ENCODE results near the gene ANAPC10.

The ANAPC10 gene

DNA sequence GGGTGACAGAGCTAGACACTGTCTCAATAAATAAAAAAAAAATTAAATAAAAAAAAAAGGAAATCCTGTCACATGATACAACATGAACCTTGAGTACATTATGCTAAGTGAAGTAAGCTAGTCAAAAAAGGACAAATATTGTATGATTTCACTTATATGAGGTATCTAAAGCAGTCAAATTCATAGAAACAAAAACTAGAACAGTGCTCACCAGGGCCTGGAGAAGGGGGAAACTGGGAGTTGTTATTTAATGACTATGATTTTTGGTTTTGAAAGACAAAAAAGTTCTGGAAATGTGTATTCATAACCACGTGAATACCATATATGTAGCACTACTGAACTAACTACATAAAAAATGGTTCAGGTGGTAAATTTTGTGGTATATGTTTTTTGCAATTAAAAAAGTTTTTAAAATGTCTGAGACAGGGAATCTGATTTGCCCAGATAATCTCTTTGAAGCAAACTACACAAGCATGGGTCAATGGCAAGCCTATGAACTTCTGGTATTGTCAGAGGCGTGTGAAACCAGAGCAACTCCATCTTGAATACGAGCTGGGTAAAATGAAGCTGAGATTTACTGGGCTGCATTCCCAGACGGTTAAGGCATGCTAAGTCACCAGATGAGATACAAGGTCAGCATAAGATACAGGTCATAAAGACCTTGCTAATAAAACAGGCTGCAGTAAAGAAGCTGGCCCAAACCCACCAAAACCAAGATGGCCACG is 42.3 kb downstream of the ANAPC10 start:
- Mint-ChIP-seq H3K4me1 (peaks cover 23% of the 10 kb centered on the region), H3K27ac (no peak overlapping the region), H3K9me3 (no peaks in the 10 kb centered on the region), H3K36me3 (peaks cover 9% of the 10 kb centered on the region), H3K27me3 (no peaks in the 10 kb centered on the region), H3K4me3 (no peak overlapping the region)
- CTCF ChIA-PET: no interaction called here
- DNase-seq: no peak

DNA sequence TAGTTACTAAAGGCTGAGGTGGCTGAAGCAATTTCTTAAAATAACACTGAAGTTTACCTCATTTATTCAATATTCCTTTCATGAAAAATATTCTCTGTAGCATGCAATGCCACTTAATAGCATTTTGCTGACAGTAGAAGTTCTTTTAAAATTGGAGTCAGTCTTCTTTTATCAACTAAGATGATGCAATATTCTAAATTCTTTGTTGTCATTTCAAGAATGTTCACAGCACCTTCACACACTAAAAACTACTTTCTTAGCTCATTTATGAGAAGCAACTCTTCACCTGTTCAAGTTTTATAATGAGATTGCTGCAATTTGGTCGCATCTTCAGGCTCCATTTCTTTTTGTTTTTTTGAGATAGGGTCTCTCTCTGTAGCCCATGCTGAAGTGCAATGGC is 48.8 kb downstream of the ANAPC10 start:
- Mint-ChIP-seq H3K36me3 (peaks cover 12% of the 10 kb centered on the region), H3K4me3 (no peak overlapping the region), H3K4me1 (peaks cover 2% of the 10 kb centered on the region), H3K27me3 (no peaks in the 10 kb centered on the region), H3K27ac (peak overlapping the region; percentile 55), H3K9me3 (no peaks in the 10 kb centered on the region)
- no peak for DNase-seq
- CTCF ChIA-PET: no interaction called here

DNA sequence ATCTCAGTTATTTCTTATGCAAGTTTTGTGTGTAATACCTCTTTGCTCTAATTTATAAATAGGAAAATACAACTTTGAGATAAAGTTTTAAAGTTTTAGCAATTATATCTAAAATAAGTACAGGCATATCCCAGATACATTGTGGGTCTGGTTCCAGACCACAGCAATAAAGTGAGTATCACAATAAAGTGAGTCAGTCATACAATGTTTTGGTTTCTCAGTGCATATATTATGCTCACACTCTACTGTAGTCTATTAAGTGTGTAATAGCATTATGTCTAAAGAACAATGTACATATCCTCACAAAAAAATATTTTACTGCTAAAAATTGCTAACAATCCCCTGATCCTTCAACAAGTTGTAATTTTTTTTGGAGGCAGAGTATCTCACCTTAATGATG is 49.2 kb downstream of the ANAPC10 start:
- Mint-ChIP-seq H3K9me3 (no peaks in the 10 kb centered on the region), H3K27me3 (no peaks in the 10 kb centered on the region), H3K27ac (no peak overlapping the region), H3K4me1 (peaks cover 2% of the 10 kb centered on the region), H3K4me3 (no peak overlapping the region), H3K36me3 (peaks cover 12% of the 10 kb centered on the region)
- no peak for DNase-seq
- CTCF ChIA-PET: no interaction called here

DNA sequence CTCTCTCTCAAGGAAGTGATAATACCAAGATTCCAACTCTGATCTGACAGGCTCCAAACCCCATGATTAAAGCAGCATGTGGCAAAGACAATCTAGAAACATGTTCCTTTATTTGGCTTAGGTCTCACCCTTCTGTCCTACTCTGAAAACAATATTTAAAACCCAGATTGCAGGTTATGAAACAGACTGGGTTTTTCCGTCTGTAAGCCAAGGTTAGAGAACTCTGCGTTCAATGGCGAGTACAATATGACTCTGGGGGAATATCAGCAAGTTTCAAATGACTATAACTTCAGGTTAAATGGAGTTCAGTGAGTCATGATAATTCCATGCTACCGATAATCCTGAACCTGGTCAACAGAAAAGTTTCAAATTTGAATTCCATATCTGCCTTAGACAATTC is 50.8 kb downstream of the ANAPC10 start:
- no peaks in the 10 kb centered on the region for H3K27me3 Mint-ChIP-seq
- CTCF ChIA-PET: no interaction called here
- H3K4me3 Mint-ChIP-seq: no peak overlapping the region
- no peaks in the 10 kb centered on the region for H3K9me3 Mint-ChIP-seq
- no peak for DNase-seq
- H3K4me1 Mint-ChIP-seq: peaks cover 2% of the 10 kb centered on the region
- H3K27ac Mint-ChIP-seq: no peak overlapping the region
- peaks cover 12% of the 10 kb centered on the region for H3K36me3 Mint-ChIP-seq

DNA sequence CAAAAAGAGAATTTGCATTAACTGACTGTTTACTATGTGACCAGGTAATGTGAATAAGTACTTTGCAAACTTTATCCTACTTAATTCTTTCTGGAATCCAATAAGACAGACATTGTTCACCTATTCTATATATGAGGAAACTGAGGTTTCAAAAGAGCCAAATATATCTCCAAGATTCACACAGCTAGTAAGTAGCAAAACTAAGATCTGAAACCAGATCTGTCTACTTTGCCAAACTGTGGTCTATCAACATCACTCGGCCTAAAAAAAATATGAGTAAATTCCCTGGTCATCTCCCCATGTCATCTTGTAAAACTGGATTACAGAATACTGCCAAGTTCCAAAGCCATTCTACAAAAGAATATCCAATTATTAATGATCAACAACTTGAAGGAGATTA is 52.8 kb downstream of the ANAPC10 start:
- CTCF ChIA-PET: no interaction called here

DNA sequence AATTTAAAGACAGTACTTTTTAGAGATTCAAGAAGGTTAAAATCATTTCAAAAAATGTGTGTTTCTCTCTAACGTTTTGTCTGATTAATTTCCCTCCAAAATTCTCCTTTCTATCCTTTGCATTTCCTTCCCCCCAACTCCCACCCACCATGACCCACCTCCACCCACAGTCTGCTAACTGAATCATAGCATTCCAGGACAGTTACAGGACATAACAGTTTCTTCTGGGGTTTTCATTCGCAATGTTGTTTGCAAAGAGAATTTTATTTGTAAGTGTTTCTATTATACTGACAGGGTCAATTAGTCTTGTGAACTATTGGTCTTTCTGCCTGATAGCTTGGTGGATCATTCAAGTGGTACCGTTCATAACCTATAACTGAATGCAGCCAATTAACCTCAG is 53.7 kb downstream of the ANAPC10 start:
- H3K36me3 Mint-ChIP-seq: no peaks in the 10 kb centered on the region
- no peaks in the 10 kb centered on the region for H3K9me3 Mint-ChIP-seq
- H3K27ac Mint-ChIP-seq: no peak overlapping the region
- no peak overlapping the region for H3K4me3 Mint-ChIP-seq
- no peak for DNase-seq
- no peaks in the 10 kb centered on the region for H3K27me3 Mint-ChIP-seq
- no peaks in the 10 kb centered on the region for H3K4me1 Mint-ChIP-seq
- CTCF ChIA-PET: interaction anchor here (0.8 kb wide), 1 partner anchor 839 kb away, joined by 4 read pairs; no protein-coding TSS in a partner anchor

More for the DNA sequence above, 52.8 kb downstream of the ANAPC10 start:
- Mint-ChIP-seq H3K9me3 (no peaks in the 10 kb centered on the region), H3K36me3 (peaks cover 5% of the 10 kb centered on the region), H3K4me1 (no peaks in the 10 kb centered on the region), H3K4me3 (no peak overlapping the region), H3K27ac (no peak overlapping the region), H3K27me3 (no peaks in the 10 kb centered on the region)
- no peak for DNase-seq

DNA sequence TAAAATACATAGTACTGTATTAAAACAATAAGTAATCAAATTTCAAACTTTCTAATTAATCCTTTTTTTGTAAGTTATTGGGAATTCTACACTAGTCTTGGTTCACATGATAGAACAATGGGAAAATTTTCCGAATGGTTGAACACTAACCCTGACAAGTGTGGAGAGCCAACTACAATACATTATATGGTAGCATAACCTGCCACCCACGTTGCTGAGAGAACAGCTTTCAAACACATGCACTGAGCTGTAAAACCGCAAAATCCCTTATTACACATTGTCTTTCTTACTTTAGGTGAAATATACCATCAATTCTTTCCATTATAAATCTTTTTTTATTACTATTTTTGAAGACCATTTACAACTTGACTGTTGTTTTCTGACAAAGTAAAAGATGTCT is 54.7 kb downstream of the ANAPC10 start:
- H3K27me3 Mint-ChIP-seq: no peaks in the 10 kb centered on the region
- no peaks in the 10 kb centered on the region for H3K36me3 Mint-ChIP-seq
- no peak overlapping the region for H3K27ac Mint-ChIP-seq
- H3K4me3 Mint-ChIP-seq: no peak overlapping the region
- CTCF ChIA-PET: interaction anchor here (0.8 kb wide), 1 partner anchor 838 kb away, joined by 4 read pairs; no protein-coding TSS in a partner anchor
- no peak for DNase-seq
- no peaks in the 10 kb centered on the region for H3K9me3 Mint-ChIP-seq
- no peaks in the 10 kb centered on the region for H3K4me1 Mint-ChIP-seq

DNA sequence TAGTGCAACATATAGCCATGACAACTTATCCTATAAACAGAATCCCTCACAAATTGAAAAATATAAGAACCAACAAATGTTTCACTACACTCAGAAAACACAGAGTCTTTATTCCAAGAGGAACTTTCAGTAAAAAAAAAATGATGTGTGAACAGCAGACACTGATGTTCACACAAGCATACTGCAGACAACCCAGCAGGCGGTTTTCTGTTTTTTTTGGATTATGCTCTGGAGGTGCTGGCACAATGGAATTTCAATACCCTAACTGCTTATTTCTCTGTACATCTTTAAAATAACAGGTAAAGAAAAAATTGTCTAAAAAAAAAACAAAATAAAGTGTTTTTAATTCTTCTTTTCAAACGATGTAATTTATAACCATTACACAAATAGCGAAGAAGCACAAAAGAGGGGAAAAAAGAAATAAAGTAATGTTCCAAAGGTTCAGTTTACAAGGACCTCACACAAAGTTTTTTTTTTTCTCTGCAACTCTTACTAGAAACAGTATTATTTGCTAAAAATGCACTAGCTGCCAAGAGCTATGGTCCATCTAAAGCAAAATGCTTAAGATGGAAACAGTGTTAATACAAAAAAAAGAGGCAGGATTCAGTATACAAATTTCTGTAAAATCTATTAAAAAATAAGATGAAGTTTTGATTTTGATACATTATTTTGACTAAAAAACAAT is 55.3 kb downstream of the ANAPC10 start:
- Mint-ChIP-seq H3K27me3 (no peaks in the 10 kb centered on the region), H3K4me3 (no peak overlapping the region), H3K9me3 (no peaks in the 10 kb centered on the region), H3K27ac (no peak overlapping the region), H3K36me3 (no peaks in the 10 kb centered on the region), H3K4me1 (no peaks in the 10 kb centered on the region)
- CTCF ChIA-PET: no interaction called here
- no peak for DNase-seq

DNA sequence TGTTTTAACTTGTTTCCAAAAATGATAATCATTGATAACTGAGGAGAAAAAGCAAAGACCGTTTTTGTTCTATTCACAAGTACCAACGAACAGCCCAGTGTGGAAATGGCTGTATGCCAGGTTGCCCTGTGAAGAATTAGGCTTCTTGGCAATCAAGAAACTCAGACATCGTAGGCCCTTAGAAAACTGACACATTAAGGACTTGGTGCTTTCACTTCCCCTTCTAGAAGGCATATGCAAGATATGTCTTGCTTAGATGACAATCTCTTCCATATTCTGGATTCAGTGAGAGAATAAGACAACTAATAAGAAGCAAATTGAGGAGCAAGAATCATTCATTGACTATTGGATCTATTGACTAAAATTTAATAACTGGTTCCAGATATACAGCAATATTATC is 56.6 kb downstream of the ANAPC10 start:
- Mint-ChIP-seq H3K27ac (no peak overlapping the region), H3K4me3 (no peak overlapping the region), H3K9me3 (no peaks in the 10 kb centered on the region), H3K4me1 (no peaks in the 10 kb centered on the region), H3K36me3 (no peaks in the 10 kb centered on the region), H3K27me3 (no peaks in the 10 kb centered on the region)
- CTCF ChIA-PET: no interaction called here
- no peak for DNase-seq

DNA sequence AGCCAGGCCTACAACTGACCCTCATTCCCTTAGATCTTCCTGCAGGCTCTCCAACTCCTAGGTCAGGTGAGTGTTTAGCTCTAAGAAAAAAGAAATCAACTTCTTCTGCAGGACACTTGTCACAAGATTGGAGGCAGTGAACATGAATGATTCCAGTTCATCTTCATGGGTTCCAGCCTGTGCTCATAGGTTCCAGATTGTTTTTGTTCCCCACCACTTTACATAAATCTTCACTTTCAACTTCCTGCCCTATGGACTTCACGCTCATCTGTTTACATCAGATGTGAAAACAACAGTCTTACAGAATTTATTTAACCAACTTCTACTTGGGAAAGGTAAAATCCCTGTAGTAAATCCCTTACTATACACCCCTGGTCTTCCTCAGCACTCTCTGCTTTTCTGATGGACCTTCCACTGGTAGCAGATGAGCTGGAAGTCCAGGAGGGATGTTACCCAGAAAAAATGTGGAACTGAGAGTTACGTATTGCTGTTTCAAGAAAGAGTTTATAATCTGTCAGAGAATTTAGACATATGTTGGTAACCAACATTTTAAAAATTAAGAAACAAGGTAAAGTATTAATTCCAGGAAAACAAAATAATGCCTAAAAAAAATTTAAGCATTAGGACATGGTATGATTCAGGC is 62.4 kb downstream of the ANAPC10 start:
- Mint-ChIP-seq H3K9me3 (peaks cover 8% of the 10 kb centered on the region), H3K27ac (no peak overlapping the region), H3K36me3 (peaks cover 39% of the 10 kb centered on the region), H3K4me3 (no peak overlapping the region), H3K4me1 (peaks cover 7% of the 10 kb centered on the region), H3K27me3 (no peaks in the 10 kb centered on the region)
- CTCF ChIA-PET: no interaction called here
- no peak for DNase-seq

DNA sequence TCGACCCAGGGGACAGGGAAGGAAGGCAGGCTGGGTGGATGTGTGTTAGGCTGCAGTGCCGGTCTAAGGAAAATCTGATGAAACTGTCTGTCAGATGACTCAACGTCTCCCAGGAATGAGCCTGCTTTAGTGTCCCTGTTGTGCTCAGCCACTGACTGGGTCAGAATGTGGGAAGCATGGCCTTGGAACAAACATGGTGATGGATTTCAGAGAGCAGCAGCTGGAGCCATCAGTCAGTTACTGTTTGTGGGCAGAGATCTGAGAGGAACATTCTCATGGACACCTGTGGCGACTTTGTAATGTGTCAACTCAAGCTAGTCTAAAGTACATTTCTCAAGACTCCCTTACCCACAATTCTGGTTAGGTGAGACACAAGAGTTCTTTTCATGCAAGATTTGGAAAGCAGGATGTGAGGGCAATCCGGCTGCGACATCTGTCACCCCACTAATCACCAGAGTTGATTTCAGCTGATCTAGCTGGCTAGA is 63.2 kb downstream of the ANAPC10 start:
- no peak overlapping the region for H3K4me3 Mint-ChIP-seq

DNA sequence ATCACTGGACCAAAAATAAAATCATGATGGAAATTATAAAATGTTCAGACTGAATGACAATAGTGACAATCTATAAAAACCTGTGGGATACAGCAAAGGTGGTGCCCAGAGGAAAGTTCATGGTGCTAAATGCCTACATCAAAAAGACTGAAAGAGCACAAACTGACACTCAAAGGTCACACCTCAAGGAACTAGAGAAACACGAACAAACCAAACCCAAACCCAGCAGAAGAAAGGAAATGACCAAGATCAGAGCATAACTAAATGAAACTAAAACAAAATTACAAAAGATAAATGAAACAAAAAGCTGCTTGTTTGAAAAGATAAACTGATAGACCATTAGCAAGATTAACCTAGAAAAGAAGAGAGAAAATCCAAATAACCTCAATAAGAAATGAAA is 78.7 kb downstream of the ANAPC10 start:
- peaks cover 29% of the 10 kb centered on the region for H3K4me1 Mint-ChIP-seq
- peaks cover 37% of the 10 kb centered on the region for H3K36me3 Mint-ChIP-seq
- H3K4me3 Mint-ChIP-seq: peak overlapping the region; percentile 42
- H3K27ac Mint-ChIP-seq: peak overlapping the region; percentile 90
- no peak for DNase-seq
- H3K27me3 Mint-ChIP-seq: no peaks in the 10 kb centered on the region
- peaks cover 37% of the 10 kb centered on the region for H3K9me3 Mint-ChIP-seq
- CTCF ChIA-PET: interaction anchor here (0.6 kb wide), 1 partner anchor 31 kb away, joined by 3 read pairs; no protein-coding TSS in a partner anchor

More for the DNA sequence above, 63.2 kb downstream of the ANAPC10 start:
- Mint-ChIP-seq H3K9me3 (peaks cover 9% of the 10 kb centered on the region), H3K4me1 (peaks cover 7% of the 10 kb centered on the region), H3K27me3 (no peaks in the 10 kb centered on the region), H3K36me3 (peaks cover 42% of the 10 kb centered on the region), H3K27ac (no peak overlapping the region)
- CTCF ChIA-PET: no interaction called here
- no peak for DNase-seq

DNA sequence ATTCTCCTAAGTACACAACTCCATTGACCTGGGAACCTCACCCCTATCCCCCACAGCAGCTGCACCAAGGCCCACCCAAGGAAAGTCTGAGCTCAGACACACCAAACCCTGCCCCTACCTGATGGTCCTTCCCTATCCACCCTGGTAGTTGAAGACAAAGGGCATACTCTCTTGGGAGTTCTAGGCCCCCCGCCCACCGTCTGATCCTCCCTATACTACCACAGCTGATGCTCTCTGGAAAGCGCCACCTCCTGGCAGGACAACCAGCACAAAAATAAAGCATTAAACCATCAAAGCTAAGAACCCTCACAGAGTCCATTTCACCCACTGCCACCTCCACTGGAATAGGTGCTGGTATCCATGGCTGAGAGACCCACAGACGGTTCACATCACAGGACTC is 83.6 kb downstream of the ANAPC10 start:
- H3K9me3 Mint-ChIP-seq: peaks cover 23% of the 10 kb centered on the region
- CTCF ChIA-PET: no interaction called here
- peaks cover 25% of the 10 kb centered on the region for H3K4me1 Mint-ChIP-seq
- H3K27ac Mint-ChIP-seq: no peak overlapping the region
- H3K4me3 Mint-ChIP-seq: no peak overlapping the region
- no peaks in the 10 kb centered on the region for H3K27me3 Mint-ChIP-seq
- peaks cover 28% of the 10 kb centered on the region for H3K36me3 Mint-ChIP-seq
- no peak for DNase-seq

DNA sequence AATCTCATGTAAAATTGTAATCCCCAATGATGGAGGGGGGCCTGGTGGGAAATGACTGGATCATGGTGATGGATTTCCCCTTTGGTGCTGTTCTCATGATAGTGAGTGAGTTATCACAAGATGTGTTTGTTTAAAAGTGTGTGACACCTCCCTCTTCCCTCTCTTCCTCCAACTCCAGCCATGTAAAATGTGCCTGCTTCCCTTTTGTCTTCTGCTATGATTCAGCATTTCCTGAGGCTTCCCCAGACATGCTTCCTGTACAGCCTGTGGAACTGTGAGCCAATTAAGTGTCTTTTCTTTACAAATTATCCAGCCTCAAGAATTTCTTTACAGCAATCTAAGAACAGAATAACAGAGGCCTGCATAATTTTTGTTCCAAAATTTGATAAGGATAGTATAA is 85.2 kb downstream of the ANAPC10 start:
- H3K9me3 Mint-ChIP-seq: peaks cover 22% of the 10 kb centered on the region
- no peak for DNase-seq
- no peak overlapping the region for H3K27ac Mint-ChIP-seq
- no peaks in the 10 kb centered on the region for H3K27me3 Mint-ChIP-seq
- CTCF ChIA-PET: no interaction called here
- peaks cover 35% of the 10 kb centered on the region for H3K36me3 Mint-ChIP-seq
- H3K4me3 Mint-ChIP-seq: no peak overlapping the region
- peaks cover 13% of the 10 kb centered on the region for H3K4me1 Mint-ChIP-seq

Data from activated naive CD4-positive, alpha-beta T cell treated with anti-CD3 and anti-CD28 coated beads, Interleukin-2, amount 10 ng/mL, durations not matched to agents 7 days and 5 days (primary cell).